Smooth muscle cell (in vitro differentiated cells): Measurements from ENCODE around the gene TENT4A. TPM values are rescaled to one million over a fixed set of nuclear protein-coding genes. Genes with fewer than 3 reads are reported as not detected.
"Not testable (repeated sequence)": the region's sequence is repeated elsewhere in the genome, so short reads cannot be mapped to it uniquely, and the experiment has no call there.

ENCODE experiments used
- DNase-seq: peaks from one replicate; lab custom pipeline; 2025; ENCODE audit not compliant: unreplicated experiment; lab: John Stamatoyannopoulos, UW
- H2AFZ ChIP-seq: fragments of 200-600 bp; sonication (generic); 2 replicates; pipeline ENCODE4 v1.6.0; 2016; ENCODE audit warnings: antibody characterized with exemption, low read depth, mild to moderate bottlenecking
- H3F3A ChIP-seq: fragments of 200-600 bp; sonication (generic); 2 replicates; pipeline ENCODE4 v1.6.0; 2017; ENCODE audit warnings: antibody characterized with exemption, low read depth
- H3K27ac ChIP-seq: fragments of 200-600 bp; sonication (generic); 2 replicates; pipeline ENCODE4 v1.5.1; 2016; ENCODE audit warnings: low read depth, mild to moderate bottlenecking
- H3K27me3 ChIP-seq: fragments of 200-600 bp; sonication (generic); 2 replicates; pipeline ENCODE4 v1.6.1; 2016; ENCODE audit warnings: low read depth, mild to moderate bottlenecking
- H3K36me3 ChIP-seq: fragments of 200-600 bp; sonication (generic); 2 replicates; pipeline ENCODE4 v1.5.1; 2016; ENCODE audit warnings: low read depth
- H3K4me1 ChIP-seq: fragments of 200-600 bp; sonication (generic); 2 replicates; pipeline ENCODE4 v1.5.1; 2016; ENCODE audit warnings: low read depth
- H3K4me2 ChIP-seq: fragments of 200-600 bp; sonication (generic); 2 replicates; pipeline ENCODE4 v1.6.0; 2016; ENCODE audit warnings: mild to moderate bottlenecking
- H3K4me3 ChIP-seq: fragments of 200-600 bp; sonication (generic); 2 replicates; pipeline ENCODE4 v1.5.1; 2016; ENCODE audit warnings: mild to moderate bottlenecking
- H3K79me2 ChIP-seq: fragments of 200-600 bp; sonication (generic); 2 replicates; pipeline ENCODE4 v1.6.0; 2016; ENCODE audit warnings: low read depth, mild to moderate bottlenecking
- H3K9ac ChIP-seq: fragments of 200-600 bp; sonication (generic); 2 replicates; pipeline ENCODE4 v1.6.0; 2016; ENCODE audit warnings: low read depth
- H3K9me3 ChIP-seq: fragments of 200-600 bp; sonication (generic); replicated peaks from 2 replicates; pipeline ENCODE4 v1.5.1; 2016; ENCODE audit warnings: low read depth
- H4K20me1 ChIP-seq: fragments of 200-600 bp; sonication (generic); 2 replicates; pipeline ENCODE4 v1.6.0; 2016; ENCODE audit warnings: low read depth
- CTCF ChIP-seq: fragments of 200-600 bp; sonication (generic); IDR thresholded peaks from 2 replicates; pipeline ENCODE4 v1.5.1; 2017; ENCODE audit warnings: borderline replicate concordance, mild to moderate bottlenecking, antibody characterized with exemption; ENCODE audit not compliant: insufficient read depth, poor library complexity, severe bottlenecking
- WGBS: methylation state at CpG from one replicate; pipeline ENCODE4 v1.1.7; 2016; ENCODE audit warnings: low lambda C conversion rate; 5-methylcytosine and 5-hydroxymethylcytosine counted together
- polyA plus RNA-seq: library from polyadenylated mRNA; unstranded; fragments of >200 nt; fragmentation: Nextera tagmentation; extraction: Ambion mirVana; gene quantifications from 2 replicates; pipeline ENCODE4 v1.2.1, GENCODE V29; 2016
- total RNA-seq: library from RNA; depleted of rRNA; stranded (reverse); fragments of >200 nt; gene quantifications from 2 replicates; pipeline ENCODE4 v1.2.3, GENCODE V29; 2014

The TENT4A gene
- total and polyA plus RNA-seq, 2 experiments from 2014 or later: 10.0 to 16.2 TPM

- H3F3A ChIP-seq: no peaks in the 10 kb centered on the region
- H3K4me3 ChIP-seq: no peak overlapping the region
- DNase-seq: no peak
- H3K4me2 ChIP-seq: no peak overlapping the region
- no peaks in the 10 kb centered on the region for H3K27me3 ChIP-seq
- no peak for TF ChIP-seq CTCF
- H3K9me3 ChIP-seq: no peaks in the 10 kb centered on the region
- H3K9ac ChIP-seq: no peak overlapping the region
- H2AFZ ChIP-seq: no peak overlapping the region
- H3K27ac ChIP-seq: no peak overlapping the region
- no peaks in the 10 kb centered on the region for H3K36me3 ChIP-seq
- no peaks in the 10 kb centered on the region for H3K4me1 ChIP-seq
- WGBS: 95% methylated on average over 23 of the region's 46 CpGs
- no peaks in the 10 kb centered on the region for H3K79me2 ChIP-seq
- H4K20me1 ChIP-seq: no peaks in the 10 kb centered on the region
Observed at GRCh38 chr5:6773342-6774035, 60.3 kb downstream of the TENT4A start.

- H3K27ac ChIP-seq, H3K27me3 ChIP-seq, H3K4me1 ChIP-seq, H3K9ac ChIP-seq, DNase-seq, H3K9me3 ChIP-seq, H3K4me2 ChIP-seq, H3F3A ChIP-seq, H4K20me1 ChIP-seq, H3K79me2 ChIP-seq, H3K4me3 ChIP-seq, H3K36me3 ChIP-seq, H2AFZ ChIP-seq: not testable (repeated sequence)
- WGBS: 95% methylated on average over 3 of the region's 27 CpGs
Observed at GRCh38 chr5:6774207-6774606, 61.0 kb downstream of the TENT4A start.

- Histone ChIP-seq H3K4me3 (no peak overlapping the region), H3K9ac (no peak overlapping the region), H3K9me3 (no peaks in the 10 kb centered on the region), H3K27ac (no peak overlapping the region), H4K20me1 (no peaks in the 10 kb centered on the region), H3K36me3 (no peaks in the 10 kb centered on the region), H3F3A (no peaks in the 10 kb centered on the region), H3K4me1 (no peaks in the 10 kb centered on the region), H3K27me3 (no peaks in the 10 kb centered on the region), H3K4me2 (no peak overlapping the region), H2AFZ (no peak overlapping the region), H3K79me2 (no peaks in the 10 kb centered on the region)
- WGBS: 89% methylated on average over 15 of the region's 15 CpGs
- TF ChIP-seq CTCF: no peak
- no peak for DNase-seq
Observed at GRCh38 chr5:6774721-6775204, 61.5 kb downstream of the TENT4A start.

- Histone ChIP-seq H3K27ac (no peak overlapping the region), H4K20me1 (no peaks in the 10 kb centered on the region), H2AFZ (no peak overlapping the region), H3K4me2 (no peak overlapping the region), H3K4me3 (no peak overlapping the region), H3K9ac (no peak overlapping the region), H3K79me2 (no peaks in the 10 kb centered on the region), H3K27me3 (no peaks in the 10 kb centered on the region), H3K4me1 (no peaks in the 10 kb centered on the region), H3F3A (no peaks in the 10 kb centered on the region), H3K9me3 (no peaks in the 10 kb centered on the region), H3K36me3 (no peaks in the 10 kb centered on the region)
- 90% methylated on average over 16 of the region's 17 CpGs for WGBS
- no peak for TF ChIP-seq CTCF
- DNase-seq: no peak
Observed at GRCh38 chr5:6775571-6775970, 62.3 kb downstream of the TENT4A start.
